CD14-positive monocyte (primary cell): ENCODE measurements around the gene CATSPERB. TPM values are rescaled to one million over a fixed set of nuclear protein-coding genes. Genes with fewer than 3 reads are reported as not detected.

ENCODE experiments used
- DNase-seq, 3 donors: peaks; one replicate each; pipeline ENCODE4 v3.0.0-alpha.2; 2011 to 2022
- H2AFZ ChIP-seq: 2 replicates; pipeline ENCODE4 v1.6.0; 2012; ENCODE audit warnings: mild to moderate bottlenecking, low read depth, low read length, inconsistent platforms; ENCODE audit not compliant: insufficient read depth, poor library complexity, severe bottlenecking
- H3K27ac ChIP-seq, 2 donors: 1 replicate in 1 of 2; 2 replicates in 1 of 2; pipeline ENCODE4 v1.5.1; 2012 to 2013; ENCODE audit warnings: low read length in 2 of 2, control low read depth in 1 of 2, inconsistent platforms in 1 of 2, low read depth in 1 of 2, mild to moderate bottlenecking in 1 of 2
- H3K27me3 ChIP-seq, 2 donors: one replicate each; pipeline versions ENCODE4 v1.6.0 to v1.6.1; 2011 to 2013; ENCODE audit warnings: low read length in 2 of 2; ENCODE audit not compliant: control insufficient read depth in 2 of 2, insufficient read depth in 2 of 2
- H3K36me3 ChIP-seq, 2 donors: replicated peaks in 1 of 2; 1 replicate in 1 of 2; 2 replicates in 1 of 2; pipeline versions ENCODE4 v1.5.1 to v1.6.1; 2012 to 2013; ENCODE audit warnings: low read length in 2 of 2, control low read depth in 1 of 2, inconsistent platforms in 1 of 2, mild to moderate bottlenecking in 1 of 2; ENCODE audit not compliant: insufficient read depth in 2 of 2, control insufficient read depth in 1 of 2
- H3K4me1 ChIP-seq, 2 donors: 1 replicate in 1 of 2; 2 replicates in 1 of 2; pipeline versions ENCODE4 v1.5.1 to v1.6.1; 2012 to 2013; ENCODE audit warnings: low read length in 2 of 2, control low read depth in 1 of 2, inconsistent platforms in 1 of 2, mild to moderate bottlenecking in 1 of 2, moderate library complexity in 1 of 2; ENCODE audit not compliant: insufficient read depth in 2 of 2, control insufficient read depth in 1 of 2
- H3K4me2 ChIP-seq: replicated peaks from 2 replicates; pipeline ENCODE3; 2012; ENCODE audit warnings: low read length, moderate library complexity, mild to moderate bottlenecking; ENCODE audit not compliant: poor library complexity, severe bottlenecking; ENCODE audit errors: extremely low read depth
- H3K4me3 ChIP-seq, 3 experiments: fragments of 200-600 bp in 1 of 3; sonication (generic) in 1 of 3; replicated peaks in 1 of 3; 1 replicate in 2 of 3; 2 replicates in 1 of 3; pipeline ENCODE4 v1.5.1; 2011 to 2013; ENCODE audit warnings: low read length in 3 of 3, mild to moderate bottlenecking in 3 of 3, control low read depth in 2 of 3, low read depth in 2 of 3, inconsistent platforms in 1 of 3, moderate library complexity in 1 of 3
- H3K79me2 ChIP-seq: 2 replicates; pipeline ENCODE4 v1.6.0; 2012; ENCODE audit warnings: mild to moderate bottlenecking, control low read depth, inconsistent platforms, low read length, moderate library complexity; ENCODE audit not compliant: insufficient read depth
- H3K9ac ChIP-seq: 2 replicates; pipeline ENCODE4 v1.6.0; 2017; ENCODE audit warnings: low read length, mild to moderate bottlenecking; ENCODE audit not compliant: insufficient read depth, poor library complexity, severe bottlenecking
- H3K9me3 ChIP-seq, 2 donors: replicated peaks in 1 of 2; 1 replicate in 1 of 2; 2 replicates in 1 of 2; pipeline versions ENCODE4 v1.5.1 to v1.6.1; 2012 to 2013; ENCODE audit warnings: low read length in 2 of 2, control low read depth in 1 of 2; ENCODE audit not compliant: control insufficient read depth in 1 of 2, insufficient read depth in 1 of 2
- H4K20me1 ChIP-seq: 2 replicates; pipeline ENCODE4 v1.6.0; 2012; ENCODE audit warnings: mild to moderate bottlenecking, low read length, control low read depth, moderate library complexity; ENCODE audit not compliant: insufficient read depth
- H3K27ac Mint-ChIP-seq, 7 donors: one replicate each; pipeline ENCODE4 v1.8.0; 2020; ENCODE audit warnings: mild to moderate bottlenecking in 7 of 7, mixed read lengths in 7 of 7, moderate library complexity in 6 of 7, inconsistent platforms in 2 of 7
- H3K27me3 Mint-ChIP-seq, 3 donors: one replicate each; pipeline ENCODE4 v1.8.0; 2021 to 2022; ENCODE audit warnings: low read depth in 3 of 3, mild to moderate bottlenecking in 3 of 3, mixed read lengths in 3 of 3, moderate library complexity in 3 of 3, inconsistent platforms in 1 of 3
- H3K36me3 Mint-ChIP-seq, 2 donors: one replicate each; pipeline ENCODE4 v1.8.0; 2020; ENCODE audit warnings: mixed read lengths in 2 of 2, inconsistent platforms in 1 of 2, mild to moderate bottlenecking in 1 of 2
- H3K4me1 Mint-ChIP-seq: one replicate; pipeline ENCODE4 v1.8.0; 2020; ENCODE audit warnings: mild to moderate bottlenecking, mixed read lengths
- H3K4me3 Mint-ChIP-seq, 2 donors: one replicate each; pipeline ENCODE4 v1.8.0; 2020; ENCODE audit warnings: mild to moderate bottlenecking in 2 of 2, mixed read lengths in 2 of 2, moderate library complexity in 1 of 2
- H3K9me3 Mint-ChIP-seq, 7 donors: one replicate each; pipeline ENCODE4 v1.8.0; 2020 to 2022; ENCODE audit warnings: mixed read lengths in 7 of 7, mild to moderate bottlenecking in 6 of 7, moderate library complexity in 6 of 7, inconsistent platforms in 2 of 7
- WGBS: methylation state at CpG from one replicate; pipeline ENCODE4 v1.1.5; 2013; ENCODE audit warnings: missing lambda C conversion rate; ENCODE audit not compliant: insufficient coverage; 5-methylcytosine and 5-hydroxymethylcytosine counted together
- intact Hi-C, 2 donors: fragments of 100-400 bp; cut with micrococcal nuclease; formaldehyde crosslinking; loops; one replicate each; pipeline versions ENCODE4 v1.15.0 to v1.15.1; 2023
- polyA plus RNA-seq, 3 donors: library from polyadenylated mRNA; depleted of rRNA in 1 of 3; unstranded in 2 of 3; stranded (reverse) in 1 of 3; fragments of 300-500 nt in 2 of 3; fragments of >200 nt in 1 of 3; fragmentation: Illumina TruSeq in 2 of 3; gene quantifications; 1 replicate in 2 of 3; 2 replicates in 1 of 3; pipeline ENCODE4 v1.2.3, GENCODE V29; 2012 to 2021
- TF ChIP-seq, protein P1 (sequence below): fragments of 200-600 bp; IDR thresholded peaks from one replicate; pipeline ENCODE4 v1.8.0; 2022; ENCODE audit warnings: antibody characterized with exemption, mild to moderate bottlenecking

CATSPERB gene
- polyA plus RNA-seq, 3 donors: not detected

- Histone ChIP-seq H2AFZ (no peak overlapping the region), H3K36me3 (no peaks in the 10 kb centered on the region), H3K79me2 (no peaks in the 10 kb centered on the region), H3K9me3 (no peaks in the 10 kb centered on the region), H3K27me3 (no peaks in the 10 kb centered on the region), H3K4me1 (no peaks in the 10 kb centered on the region), H3K4me3 (no peak overlapping the region), H3K4me2 (no peak overlapping the region), H3K9ac (no peak overlapping the region), H3K27ac (no peak overlapping the region), H4K20me1 (no peaks in the 10 kb centered on the region)
- TF ChIP-seq, protein P1, sequence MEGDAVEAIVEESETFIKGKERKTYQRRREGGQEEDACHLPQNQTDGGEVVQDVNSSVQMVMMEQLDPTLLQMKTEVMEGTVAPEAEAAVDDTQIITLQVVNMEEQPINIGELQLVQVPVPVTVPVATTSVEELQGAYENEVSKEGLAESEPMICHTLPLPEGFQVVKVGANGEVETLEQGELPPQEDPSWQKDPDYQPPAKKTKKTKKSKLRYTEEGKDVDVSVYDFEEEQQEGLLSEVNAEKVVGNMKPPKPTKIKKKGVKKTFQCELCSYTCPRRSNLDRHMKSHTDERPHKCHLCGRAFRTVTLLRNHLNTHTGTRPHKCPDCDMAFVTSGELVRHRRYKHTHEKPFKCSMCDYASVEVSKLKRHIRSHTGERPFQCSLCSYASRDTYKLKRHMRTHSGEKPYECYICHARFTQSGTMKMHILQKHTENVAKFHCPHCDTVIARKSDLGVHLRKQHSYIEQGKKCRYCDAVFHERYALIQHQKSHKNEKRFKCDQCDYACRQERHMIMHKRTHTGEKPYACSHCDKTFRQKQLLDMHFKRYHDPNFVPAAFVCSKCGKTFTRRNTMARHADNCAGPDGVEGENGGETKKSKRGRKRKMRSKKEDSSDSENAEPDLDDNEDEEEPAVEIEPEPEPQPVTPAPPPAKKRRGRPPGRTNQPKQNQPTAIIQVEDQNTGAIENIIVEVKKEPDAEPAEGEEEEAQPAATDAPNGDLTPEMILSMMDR: no peak
- no peak overlapping the region for H3K27ac Mint-ChIP-seq
- H3K9me3 Mint-ChIP-seq: no peaks in the 10 kb centered on the region
- no peaks in the 10 kb centered on the region for H3K4me1 Mint-ChIP-seq
- intact Hi-C loops: no loop called here
- DNase-seq: no peak
- no peaks in the 10 kb centered on the region for H3K36me3 Mint-ChIP-seq
- peaks cover 1 to 2% (median 2%) of the 10 kb centered on the region in 3 donors for H3K27me3 Mint-ChIP-seq
- 100% methylated on average over 1 of the region's 6 CpGs for WGBS
- no peak overlapping the region for H3K4me3 Mint-ChIP-seq
Measured at GRCh38 chr14:91613459-91614112, 118.3 kb downstream of the CATSPERB start.

- intact Hi-C loops: no loop called here
- Histone ChIP-seq H3K9ac (no peak overlapping the region), H3K27me3 (no peaks in the 10 kb centered on the region), H4K20me1 (no peaks in the 10 kb centered on the region), H3K4me2 (no peak overlapping the region), H3K4me3 (no peak overlapping the region), H3K9me3 (no peaks in the 10 kb centered on the region), H3K36me3 (no peaks in the 10 kb centered on the region), H3K79me2 (no peaks in the 10 kb centered on the region), H3K27ac (no peak overlapping the region), H2AFZ (no peak overlapping the region), H3K4me1 (peaks cover 7 to 8% of the 10 kb centered on the region in 2 donors)
- H3K36me3 Mint-ChIP-seq: no peaks in the 10 kb centered on the region
- no peaks in the 10 kb centered on the region for H3K9me3 Mint-ChIP-seq
- no CpG with 5 or more reads among the region's 2 CpGs for WGBS
- no peak for DNase-seq
- TF ChIP-seq, protein P1: no peak
- H3K27ac Mint-ChIP-seq: no peak overlapping the region
- peaks cover 9% of the 10 kb centered on the region for H3K4me1 Mint-ChIP-seq
- peaks cover 1 to 2% (median 2%) of the 10 kb centered on the region in 3 donors for H3K27me3 Mint-ChIP-seq
- H3K4me3 Mint-ChIP-seq: no peak overlapping the region
Measured at GRCh38 chr14:91611528-91611927, 120.4 kb downstream of the CATSPERB start.
